Measurements from ENCODE around the gene KCMF1. TPM values are rescaled to one million over a fixed set of nuclear protein-coding genes. Genes with fewer than 3 reads are reported as not detected.

Gene KCMF1
- total and polyA plus RNA-seq, 4 donors, result 10.5 to 45.4 (median 23.1) TPM

DNA sequence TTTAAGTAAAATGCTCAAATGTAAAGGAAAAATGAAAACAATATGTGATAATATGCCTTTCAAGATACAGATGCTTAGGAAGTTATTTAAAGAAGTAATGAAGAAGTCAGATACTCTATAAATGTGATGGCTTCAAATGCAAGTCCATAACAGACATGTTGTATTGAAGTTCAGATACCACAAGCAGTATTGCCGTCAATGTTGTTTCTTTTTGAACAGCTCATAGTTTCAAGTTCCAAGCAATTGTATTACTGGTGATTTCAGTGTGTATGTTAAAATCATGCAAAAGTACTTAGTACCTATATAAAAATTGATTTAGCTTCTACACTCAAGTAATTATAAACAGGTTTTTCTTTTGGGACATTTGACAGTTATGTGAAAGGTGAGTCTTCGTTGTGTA lies 24.9 kb downstream of the KCMF1 start:
- no peak overlapping the region for H3K27ac ChIP-seq (ENCODE audit: low read depth in 1 of 2, low read length in 2 of 2)
- H3K4me1 ChIP-seq (ENCODE audit: control insufficient read depth in 4 of 4, insufficient read depth in 4 of 4, low read length in 3 of 4), result peaks cover 7 to 16% (median 11%) of the 10 kb centered on the region in 4 donors
- no peak for DNase-seq (ENCODE audit: low spot score)
- no peaks in the 10 kb centered on the region for H3K9me3 ChIP-seq (ENCODE audit: control insufficient read depth in 4 of 4, low read length in 3 of 4)
- H3K36me3 ChIP-seq (ENCODE audit: control insufficient read depth in 4 of 4, insufficient read depth in 3 of 4, low read depth in 1 of 4, low read length in 3 of 4), result no peaks in the 10 kb centered on the region
- 85% methylated on average over 2 of the region's 2 CpGs for WGBS
- H3K9ac ChIP-seq (ENCODE audit: low read depth in 1 of 2, low read length in 2 of 2), result no peak overlapping the region
- no peaks in the 10 kb centered on the region for H3K27me3 ChIP-seq (ENCODE audit: control insufficient read depth in 4 of 4, insufficient read depth in 4 of 4, low read length in 3 of 4)
- no peak for TF ChIP-seq JUND (IDR thresholded peaks at IDR 0.05)
- H3K4me3 ChIP-seq (ENCODE audit: low read depth in 1 of 3, low read length in 3 of 3), result no peak overlapping the region

DNA sequence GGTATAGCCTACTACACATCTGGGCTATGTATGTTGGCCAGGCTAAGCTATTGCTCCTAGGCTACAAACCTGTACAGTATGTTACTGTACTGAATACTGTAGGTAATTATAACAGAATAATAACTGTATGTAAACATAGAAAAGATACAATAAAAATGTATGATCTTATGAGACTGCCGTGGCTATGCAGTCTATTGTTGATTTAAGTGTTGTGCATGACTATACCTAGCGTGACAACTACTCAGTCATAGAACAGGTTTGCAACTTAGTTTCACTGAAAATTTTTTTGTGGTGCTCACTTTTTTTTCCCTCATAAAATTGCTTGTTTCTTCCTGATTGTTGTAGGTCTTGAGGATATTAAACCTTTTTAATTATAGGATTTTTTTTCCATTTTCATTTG lies 25.9 kb downstream of the KCMF1 start:
- Histone ChIP-seq H3K9me3 (ENCODE audit: control insufficient read depth in 4 of 4, low read length in 3 of 4) (no peaks in the 10 kb centered on the region), H3K4me1 (ENCODE audit: control insufficient read depth in 4 of 4, insufficient read depth in 4 of 4, low read length in 3 of 4) (peaks cover 0 to 8% (median 2%) of the 10 kb centered on the region in 4 donors), H3K27ac (ENCODE audit: low read depth in 1 of 2, low read length in 2 of 2) (no peak overlapping the region), H3K9ac (ENCODE audit: low read depth in 1 of 2, low read length in 2 of 2) (no peak overlapping the region), H3K36me3 (ENCODE audit: control insufficient read depth in 4 of 4, insufficient read depth in 3 of 4, low read depth in 1 of 4, low read length in 3 of 4) (no peaks in the 10 kb centered on the region), H3K4me3 (ENCODE audit: low read depth in 1 of 3, low read length in 3 of 3) (no peak overlapping the region), H3K27me3 (ENCODE audit: control insufficient read depth in 4 of 4, insufficient read depth in 4 of 4, low read length in 3 of 4) (no peaks in the 10 kb centered on the region)
- TF ChIP-seq, protein P1, sequence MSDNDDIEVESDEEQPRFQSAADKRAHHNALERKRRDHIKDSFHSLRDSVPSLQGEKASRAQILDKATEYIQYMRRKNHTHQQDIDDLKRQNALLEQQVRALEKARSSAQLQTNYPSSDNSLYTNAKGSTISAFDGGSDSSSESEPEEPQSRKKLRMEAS (IDR thresholded peaks at IDR 0.05), result no peak
- TF ChIP-seq HNF4A (conservative IDR thresholded peaks at IDR 0.05) (no peak), FOXA1 (IDR thresholded peaks at IDR 0.05) (no peak), JUND (IDR thresholded peaks at IDR 0.05) (no peak)
- TF ChIP-seq, protein P2, sequence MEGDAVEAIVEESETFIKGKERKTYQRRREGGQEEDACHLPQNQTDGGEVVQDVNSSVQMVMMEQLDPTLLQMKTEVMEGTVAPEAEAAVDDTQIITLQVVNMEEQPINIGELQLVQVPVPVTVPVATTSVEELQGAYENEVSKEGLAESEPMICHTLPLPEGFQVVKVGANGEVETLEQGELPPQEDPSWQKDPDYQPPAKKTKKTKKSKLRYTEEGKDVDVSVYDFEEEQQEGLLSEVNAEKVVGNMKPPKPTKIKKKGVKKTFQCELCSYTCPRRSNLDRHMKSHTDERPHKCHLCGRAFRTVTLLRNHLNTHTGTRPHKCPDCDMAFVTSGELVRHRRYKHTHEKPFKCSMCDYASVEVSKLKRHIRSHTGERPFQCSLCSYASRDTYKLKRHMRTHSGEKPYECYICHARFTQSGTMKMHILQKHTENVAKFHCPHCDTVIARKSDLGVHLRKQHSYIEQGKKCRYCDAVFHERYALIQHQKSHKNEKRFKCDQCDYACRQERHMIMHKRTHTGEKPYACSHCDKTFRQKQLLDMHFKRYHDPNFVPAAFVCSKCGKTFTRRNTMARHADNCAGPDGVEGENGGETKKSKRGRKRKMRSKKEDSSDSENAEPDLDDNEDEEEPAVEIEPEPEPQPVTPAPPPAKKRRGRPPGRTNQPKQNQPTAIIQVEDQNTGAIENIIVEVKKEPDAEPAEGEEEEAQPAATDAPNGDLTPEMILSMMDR (IDR thresholded peaks at IDR 0.05; ENCODE audit: low read depth, low read length, missing input control), result no peak
- 93% methylated on average over 2 of the region's 2 CpGs for WGBS
- no peak for DNase-seq (ENCODE audit: low spot score)

DNA sequence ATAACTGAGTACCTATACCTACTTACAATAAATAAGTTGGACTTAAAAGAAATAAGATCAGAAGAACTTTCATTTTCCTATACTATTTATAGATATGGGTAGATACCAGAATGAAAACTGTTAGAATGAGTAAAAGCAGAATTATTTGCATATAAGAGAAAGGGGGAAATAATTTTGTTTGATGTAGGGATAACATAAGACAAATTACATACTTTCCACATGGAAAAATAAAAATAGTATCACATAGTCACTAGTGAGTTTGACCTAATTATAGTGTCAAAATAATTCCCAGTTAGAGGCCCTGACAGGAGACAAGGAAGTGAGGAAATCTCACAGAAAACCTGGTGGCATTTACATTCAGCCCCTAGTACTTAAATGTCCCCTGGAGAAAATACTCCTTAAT lies 28.6 kb downstream of the KCMF1 start:
- H3K27ac ChIP-seq (ENCODE audit: low read depth in 1 of 2, low read length in 2 of 2), result no peak overlapping the region
- no peaks in the 10 kb centered on the region for H3K27me3 ChIP-seq (ENCODE audit: control insufficient read depth in 4 of 4, insufficient read depth in 4 of 4, low read length in 3 of 4)
- no peak overlapping the region for H3K4me3 ChIP-seq (ENCODE audit: low read depth in 1 of 3, low read length in 3 of 3)
- H3K9ac ChIP-seq (ENCODE audit: low read depth in 1 of 2, low read length in 2 of 2), result no peak overlapping the region
- H3K4me1 ChIP-seq (ENCODE audit: control insufficient read depth in 4 of 4, insufficient read depth in 4 of 4, low read length in 3 of 4), result peaks cover 0 to 3% (median 1%) of the 10 kb centered on the region in 4 donors
- no peaks in the 10 kb centered on the region for H3K36me3 ChIP-seq (ENCODE audit: control insufficient read depth in 4 of 4, insufficient read depth in 3 of 4, low read depth in 1 of 4, low read length in 3 of 4)
- DNase-seq (ENCODE audit: low spot score), result no peak
- TF ChIP-seq FOXA1 (IDR thresholded peaks at IDR 0.05) (no peak), JUND (IDR thresholded peaks at IDR 0.05) (no peak), RAD21 (IDR thresholded peaks at IDR 0.05) (no peak), HNF4A (conservative IDR thresholded peaks at IDR 0.05) (no peak), TAF1 (conservative IDR thresholded peaks at IDR 0.05) (no peak), SP1 (IDR thresholded peaks at IDR 0.05) (no peak), YY1 (IDR thresholded peaks at IDR 0.05) (no peak), GABPA (IDR thresholded peaks at IDR 0.05 in 1 of 2, conservative IDR thresholded peaks at IDR 0.05 in 1 of 2) (no peak)
- TF ChIP-seq, protein P1 (IDR thresholded peaks at IDR 0.05), result no peak
- TF ChIP-seq, protein P3, sequence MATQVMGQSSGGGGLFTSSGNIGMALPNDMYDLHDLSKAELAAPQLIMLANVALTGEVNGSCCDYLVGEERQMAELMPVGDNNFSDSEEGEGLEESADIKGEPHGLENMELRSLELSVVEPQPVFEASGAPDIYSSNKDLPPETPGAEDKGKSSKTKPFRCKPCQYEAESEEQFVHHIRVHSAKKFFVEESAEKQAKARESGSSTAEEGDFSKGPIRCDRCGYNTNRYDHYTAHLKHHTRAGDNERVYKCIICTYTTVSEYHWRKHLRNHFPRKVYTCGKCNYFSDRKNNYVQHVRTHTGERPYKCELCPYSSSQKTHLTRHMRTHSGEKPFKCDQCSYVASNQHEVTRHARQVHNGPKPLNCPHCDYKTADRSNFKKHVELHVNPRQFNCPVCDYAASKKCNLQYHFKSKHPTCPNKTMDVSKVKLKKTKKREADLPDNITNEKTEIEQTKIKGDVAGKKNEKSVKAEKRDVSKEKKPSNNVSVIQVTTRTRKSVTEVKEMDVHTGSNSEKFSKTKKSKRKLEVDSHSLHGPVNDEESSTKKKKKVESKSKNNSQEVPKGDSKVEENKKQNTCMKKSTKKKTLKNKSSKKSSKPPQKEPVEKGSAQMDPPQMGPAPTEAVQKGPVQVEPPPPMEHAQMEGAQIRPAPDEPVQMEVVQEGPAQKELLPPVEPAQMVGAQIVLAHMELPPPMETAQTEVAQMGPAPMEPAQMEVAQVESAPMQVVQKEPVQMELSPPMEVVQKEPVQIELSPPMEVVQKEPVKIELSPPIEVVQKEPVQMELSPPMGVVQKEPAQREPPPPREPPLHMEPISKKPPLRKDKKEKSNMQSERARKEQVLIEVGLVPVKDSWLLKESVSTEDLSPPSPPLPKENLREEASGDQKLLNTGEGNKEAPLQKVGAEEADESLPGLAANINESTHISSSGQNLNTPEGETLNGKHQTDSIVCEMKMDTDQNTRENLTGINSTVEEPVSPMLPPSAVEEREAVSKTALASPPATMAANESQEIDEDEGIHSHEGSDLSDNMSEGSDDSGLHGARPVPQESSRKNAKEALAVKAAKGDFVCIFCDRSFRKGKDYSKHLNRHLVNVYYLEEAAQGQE (IDR thresholded peaks at IDR 0.05), result no peak
- no peaks in the 10 kb centered on the region for H3K9me3 ChIP-seq (ENCODE audit: control insufficient read depth in 4 of 4, low read length in 3 of 4)
